Brain (organoid and tissue), 1 donor: ENCODE measurements around the gene ITGB1BP1. TPM values are rescaled to one million over a fixed set of nuclear protein-coding genes. Genes with fewer than 3 reads are reported as not detected.

Experiments
- polyA plus RNA-seq: library from polyadenylated mRNA; stranded (reverse); fragments of 350-450 nt; fragmentation: Illumina TruSeq; extraction: RNeasy Lipid Tissue Mini Kit (QIAGEN cat#74804); gene quantifications from one replicate; pipeline ENCODE4 v1.2.3, GENCODE V29; 2015; ENCODE audit warnings: low read depth, low replicate concordance; ENCODE audit not compliant: insufficient read depth

The ITGB1BP1 gene
- polyA plus RNA-seq, 1 donor from 2014 or later: 64.5 TPM

Other genes with a start within 250 kb of the ITGB1BP1 start
- 7.0 TPM for gene ASAP2, start 216.7 kb downstream of the ITGB1BP1 start, polyA plus RNA-seq
- gene CPSF3, start 126 bp upstream of the ITGB1BP1 start, polyA plus RNA-seq: 24.1 TPM
- gene IAH1, start 51.0 kb upstream of the ITGB1BP1 start, polyA plus RNA-seq: 23.6 TPM
- 7.2 TPM for gene ADAM17, start 132.3 kb upstream of the ITGB1BP1 start, polyA plus RNA-seq
- 483 TPM for gene YWHAQ, start 207.5 kb upstream of the ITGB1BP1 start, polyA plus RNA-seq